GM12891 (cell line): ENCODE results near the gene SAMD4B.
"Not testable (repeated sequence)": the region's sequence is repeated elsewhere in the genome, so short reads cannot be mapped to it uniquely, and the experiment has no call there.

Source experiments
- DNase-seq: peaks from one replicate; pipeline ENCODE4 v3.0.0; 2011; ENCODE audit warnings: low spot score; ENCODE audit not compliant: insufficient read length
- FAIRE-seq: peaks from 2 replicates; lab custom pipeline; 2011; peaks lifted over from hg19 to GRCh38; lab: Jason Lieb, UNC
- PAX5 ChIP-seq: IDR thresholded peaks from 2 replicates; pipeline ENCODE4 v1.6.1; 2011; ENCODE audit warnings: low read length, moderate library complexity, mild to moderate bottlenecking; ENCODE audit not compliant: insufficient read depth, severe bottlenecking
- POLR2A ChIP-seq: IDR thresholded peaks from 2 replicates; pipeline ENCODE4 v1.6.1; 2011; ENCODE audit warnings: low read depth, low read length, control low read depth
- POLR2AphosphoS5 ChIP-seq: IDR thresholded peaks from 2 replicates; pipeline ENCODE4 v1.6.1; 2011; ENCODE audit warnings: low read depth, low read length, control low read depth
- POU2F2 ChIP-seq: IDR thresholded peaks from 2 replicates; pipeline ENCODE4 v1.6.1; 2011; ENCODE audit warnings: low read depth, mild to moderate bottlenecking, control low read depth, low read length, moderate library complexity
- SPI1 ChIP-seq: IDR thresholded peaks from 2 replicates; pipeline ENCODE4 v1.6.1; 2011; ENCODE audit warnings: low read depth, low read length, control low read depth
- TAF1 ChIP-seq: IDR thresholded peaks from 2 replicates; pipeline ENCODE4 v1.6.1; 2011; ENCODE audit warnings: low read depth, low read length, control low read depth

SAMD4B gene

DNA sequence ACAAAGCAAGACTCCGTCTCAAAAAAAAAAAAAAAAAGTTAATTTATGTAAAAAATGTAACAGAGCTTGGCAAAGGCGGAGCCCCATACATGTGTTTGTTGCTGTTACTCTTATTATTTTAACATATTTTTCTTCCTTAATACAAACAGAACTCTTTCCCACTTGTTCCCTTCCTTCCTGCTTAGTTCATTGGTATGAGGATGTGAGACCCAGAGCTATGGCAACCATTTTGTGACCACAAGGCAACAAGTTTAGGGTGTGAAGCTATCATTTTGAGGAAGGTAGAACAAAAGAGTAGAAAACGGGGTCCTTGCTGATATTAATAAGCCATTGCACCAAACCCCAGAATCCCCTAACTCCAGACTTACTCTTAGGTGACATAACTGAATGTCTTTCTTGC, 40.7 kb upstream of the SAMD4B start:
- FAIRE-seq: no peak

DNA sequence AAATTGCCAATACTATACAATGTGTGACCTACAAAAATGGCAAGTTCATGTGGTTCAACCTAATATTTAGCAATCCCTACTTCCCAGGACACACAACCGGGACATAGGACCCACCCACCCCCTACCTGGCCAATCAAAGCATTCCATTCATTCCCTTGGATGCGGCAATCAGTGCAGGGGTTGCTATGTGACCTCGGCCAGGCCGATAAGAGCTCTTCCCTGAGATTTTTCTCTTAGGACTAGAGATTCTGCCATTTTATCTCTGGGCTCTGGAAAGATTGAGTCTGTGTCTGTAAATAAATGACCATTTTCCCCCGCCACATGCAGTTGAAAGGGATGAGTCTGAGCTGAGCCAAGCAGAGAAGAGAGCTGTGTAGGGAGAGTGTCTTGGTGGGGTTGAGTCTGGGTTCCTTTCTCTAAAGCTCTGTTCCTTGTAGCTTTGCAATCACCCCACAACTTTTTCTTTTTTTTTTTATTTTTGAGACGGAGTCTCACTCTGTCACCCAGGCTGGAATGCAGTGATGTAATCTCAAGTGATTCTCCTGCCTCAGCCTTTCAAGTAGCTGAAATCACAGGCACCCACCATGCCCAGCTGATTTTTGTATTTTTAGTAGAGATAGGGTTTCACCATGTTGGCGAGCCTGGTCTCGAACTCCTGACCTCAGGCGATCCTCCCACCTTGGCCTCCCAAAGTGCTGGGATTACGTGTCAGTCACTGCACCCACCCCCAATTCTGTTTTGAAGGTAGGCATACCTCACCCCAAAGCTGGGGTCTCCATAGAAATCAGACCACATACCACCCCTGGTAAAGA, 38.6 kb upstream of the SAMD4B start:
- no peak for DNase-seq
- no peak for FAIRE-seq
- TF ChIP-seq SPI1: no peak
- TF ChIP-seq POU2F2: no peak
- TF ChIP-seq POLR2AphosphoS5: no peak
- no peak for TF ChIP-seq POLR2A
- TF ChIP-seq TAF1: no peak
- no peak for TF ChIP-seq PAX5

More for the DNA sequence above, 40.7 kb upstream of the SAMD4B start:
- no peak for DNase-seq
- TF ChIP-seq TAF1: no peak
- TF ChIP-seq POU2F2: no peak
- no peak for TF ChIP-seq SPI1
- no peak for TF ChIP-seq POLR2AphosphoS5
- no peak for TF ChIP-seq PAX5
- no peak for TF ChIP-seq POLR2A

DNA sequence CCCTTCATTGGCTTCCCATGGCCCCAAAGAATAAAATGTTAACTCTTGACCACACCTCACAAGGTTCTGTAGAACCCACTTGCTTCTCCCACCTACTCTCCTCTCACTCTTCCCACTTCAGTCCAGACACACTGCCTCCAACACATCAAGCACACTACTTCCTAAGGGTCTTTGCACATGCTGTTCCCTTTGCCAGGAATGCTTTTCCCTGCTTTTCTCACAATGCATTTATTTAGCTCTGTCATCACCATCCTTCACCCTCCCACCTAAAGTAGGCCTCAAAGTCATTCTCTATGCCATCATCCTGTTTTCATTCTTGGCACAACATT, 38.1 kb upstream of the SAMD4B start:
- DNase-seq: no peak
- TF ChIP-seq POLR2A (no peak), POLR2AphosphoS5 (no peak), TAF1 (no peak), POU2F2 (no peak), SPI1 (no peak), PAX5 (no peak)
- no peak for FAIRE-seq

DNA sequence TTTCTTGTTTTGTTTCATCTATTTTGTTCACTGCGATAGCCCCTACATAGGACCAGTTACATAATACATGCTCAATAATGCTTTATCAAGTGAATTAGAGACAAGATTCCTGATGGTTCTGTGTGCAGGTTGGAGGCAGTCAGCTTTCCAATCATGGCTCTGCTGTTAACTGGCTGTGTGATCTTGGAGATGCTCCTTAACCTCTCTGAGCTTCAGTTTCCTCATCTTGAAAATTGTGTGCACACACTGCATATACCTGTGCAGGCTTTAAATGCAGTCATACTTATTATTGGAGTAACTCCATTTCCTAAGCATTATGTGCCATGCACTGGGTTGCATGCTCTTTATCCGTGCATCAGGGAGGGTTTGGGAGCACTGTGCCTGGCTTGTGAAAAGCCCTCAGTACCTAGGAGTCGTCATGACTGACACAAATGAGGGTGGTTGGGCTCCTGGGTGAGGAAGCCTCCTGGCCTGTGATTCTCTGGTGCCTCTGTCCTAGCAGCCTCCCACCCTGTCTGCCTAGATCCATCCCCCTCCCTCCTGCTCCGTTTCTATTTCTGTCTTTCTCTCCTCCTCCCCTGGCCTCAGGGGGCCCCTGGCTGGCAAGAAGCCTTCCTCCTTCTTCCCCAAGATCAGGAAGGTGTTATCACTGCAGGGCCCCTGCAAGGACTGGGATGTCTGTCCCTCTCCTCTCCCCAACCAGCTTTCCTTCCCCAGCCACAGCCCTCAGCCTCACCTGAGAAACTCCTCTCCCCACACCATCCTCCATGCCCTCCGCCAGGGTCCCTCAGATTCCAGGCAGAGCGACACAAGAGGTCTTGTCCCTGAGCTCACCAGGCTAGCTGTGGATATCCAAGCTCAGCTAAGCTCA, 37.3 kb upstream of the SAMD4B start:
- FAIRE-seq: no peak
- DNase-seq: no peak
- TF ChIP-seq POU2F2 (no peak), POLR2AphosphoS5 (no peak), SPI1 (no peak), TAF1 (no peak), POLR2A (no peak), PAX5 (no peak)

DNA sequence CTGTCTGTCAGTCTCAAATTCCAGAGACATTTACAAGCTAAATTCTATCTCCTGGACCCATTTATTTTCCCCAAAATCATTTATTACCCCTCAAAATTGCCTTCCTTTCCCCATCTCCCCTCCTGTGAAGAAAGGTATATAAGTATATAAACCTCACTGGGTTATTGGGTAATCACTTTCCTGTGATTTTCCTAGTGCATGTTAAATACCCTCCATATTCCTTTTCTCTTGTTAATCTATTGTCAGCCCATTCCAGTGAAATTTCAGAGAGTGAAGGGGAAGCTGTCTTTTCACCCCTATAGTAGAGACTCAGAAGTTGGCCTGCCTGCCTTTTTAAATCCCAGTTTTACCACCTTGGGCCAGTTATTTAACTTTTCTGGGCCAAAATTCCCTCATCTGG, 36.1 kb upstream of the SAMD4B start:
- no peak for TF ChIP-seq PAX5
- TF ChIP-seq POU2F2: no peak
- TF ChIP-seq SPI1: no peak
- no peak for TF ChIP-seq POLR2A
- no peak for TF ChIP-seq TAF1
- no peak for TF ChIP-seq POLR2AphosphoS5
- DNase-seq (no peak), FAIRE-seq (no peak)

DNA sequence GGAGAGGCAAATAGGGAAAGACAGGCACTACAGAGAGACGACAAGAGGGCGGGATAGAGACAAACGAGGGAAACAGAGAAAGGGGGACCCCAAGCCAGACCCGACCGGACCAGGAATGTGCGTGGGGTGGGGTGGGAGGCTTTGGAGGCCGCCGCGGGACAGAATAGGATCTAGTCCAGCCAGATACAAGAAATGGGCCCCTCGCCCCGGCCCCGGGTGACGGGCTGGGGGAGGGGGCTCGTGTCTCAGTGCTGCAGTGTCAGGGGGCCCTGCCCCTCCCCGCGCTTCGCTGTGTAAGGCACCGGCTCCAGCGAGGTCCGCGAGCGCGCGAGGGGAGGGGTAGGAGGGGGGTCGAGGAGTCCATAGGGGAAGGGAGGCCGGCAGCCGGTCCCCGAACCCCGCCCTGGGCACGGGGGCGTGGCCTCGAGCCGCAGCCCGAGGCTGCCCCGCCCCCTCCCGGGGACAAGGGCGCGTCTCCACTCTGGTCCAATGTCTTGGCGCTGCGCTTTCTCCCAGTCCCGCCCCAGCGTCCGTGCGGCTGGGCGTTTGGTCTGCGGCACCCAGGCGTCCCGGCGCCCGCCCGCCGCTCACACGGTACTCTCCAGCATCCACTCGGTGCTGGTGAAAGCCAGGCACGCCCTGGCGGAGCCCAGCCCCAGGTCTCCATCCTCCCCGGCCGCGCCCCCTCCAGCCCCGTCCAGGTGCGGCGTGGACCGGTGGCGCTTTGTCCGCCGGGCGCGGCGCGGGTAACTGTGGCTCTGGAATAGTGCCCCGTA, 35.0 kb upstream of the SAMD4B start:
- no peak for FAIRE-seq
- TF ChIP-seq TAF1 (no peak), POU2F2 (no peak), SPI1 (no peak), PAX5 (no peak), POLR2A (no peak), POLR2AphosphoS5 (no peak)

DNA sequence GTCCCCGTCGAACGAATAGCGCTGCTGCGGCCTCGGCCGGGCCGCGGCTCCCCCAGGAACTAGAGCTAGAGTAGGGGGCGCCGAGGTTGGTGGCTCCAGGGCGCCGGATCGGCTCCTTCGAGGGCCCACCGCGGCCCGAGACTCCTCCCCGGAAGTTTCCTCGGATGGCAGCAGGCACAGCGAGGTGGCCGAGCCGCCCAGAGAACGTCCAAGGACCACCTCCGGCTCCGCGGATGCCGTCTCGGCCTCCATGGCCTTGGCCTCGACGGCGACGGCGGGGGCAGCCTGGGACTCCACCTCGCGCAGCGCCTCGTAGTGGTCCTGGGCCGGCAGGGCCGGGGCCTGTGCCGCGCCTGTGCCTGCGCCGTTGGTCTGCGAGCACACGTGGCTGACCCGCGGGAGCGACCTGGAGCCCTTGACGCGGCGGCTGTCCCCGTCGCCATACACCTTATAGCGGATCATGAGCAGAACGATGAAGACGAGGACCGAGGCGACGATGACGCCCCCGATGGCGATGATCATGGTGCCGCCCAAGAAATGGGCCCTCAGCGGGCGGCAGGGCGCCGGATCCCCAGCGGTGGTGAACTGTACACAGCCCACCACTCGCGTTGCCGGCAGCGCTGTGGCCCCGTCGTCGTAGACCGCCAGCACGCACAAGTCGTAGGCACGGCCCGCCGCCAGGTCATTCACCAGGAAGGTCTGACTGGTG, 34.2 kb upstream of the SAMD4B start:
- FAIRE-seq (no peak), DNase-seq (no peak)
- no peak for TF ChIP-seq POLR2AphosphoS5
- TF ChIP-seq POLR2A: no peak
- TF ChIP-seq SPI1: no peak
- no peak for TF ChIP-seq PAX5
- TF ChIP-seq TAF1: no peak
- no peak for TF ChIP-seq POU2F2

More for the DNA sequence above, 35.0 kb upstream of the SAMD4B start:
- DNase-seq: no peak

DNA sequence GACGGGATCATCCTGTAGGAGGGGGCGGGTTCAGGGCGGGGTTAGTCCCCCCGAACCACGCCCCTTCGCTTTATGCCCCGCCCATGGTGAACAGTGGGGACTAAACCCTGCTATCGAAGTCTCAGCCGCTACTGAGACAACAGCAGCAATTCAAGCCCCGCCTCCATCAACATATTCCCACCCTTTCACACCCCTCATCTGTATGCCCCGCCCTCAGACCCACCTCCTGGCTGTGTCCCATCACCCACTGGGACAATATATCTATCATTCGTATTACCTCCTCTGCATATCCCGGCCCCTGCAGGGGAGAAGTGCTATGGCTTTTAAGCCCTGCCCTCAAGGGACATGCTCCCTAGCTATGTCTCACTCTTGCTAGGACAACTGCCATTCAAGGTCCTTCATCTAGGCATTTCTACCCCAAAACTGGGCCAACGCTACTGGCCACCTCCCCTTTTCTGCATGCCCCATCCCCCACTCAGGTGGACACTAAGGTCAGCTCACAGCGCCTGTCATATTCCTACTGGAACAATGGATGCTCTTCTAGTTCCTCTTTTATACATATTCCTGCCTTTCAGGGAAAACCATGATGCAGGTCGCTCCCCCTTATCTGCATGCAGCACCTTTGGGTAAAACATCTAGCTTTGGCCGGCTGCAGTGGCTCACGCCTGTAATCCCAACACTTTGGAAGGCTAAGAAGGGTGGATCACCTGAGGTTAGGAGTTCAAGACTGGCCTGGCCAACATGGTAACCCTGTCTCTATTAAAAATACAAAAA, 33.5 kb upstream of the SAMD4B start:
- TF ChIP-seq POLR2A: no peak
- TF ChIP-seq POU2F2: no peak
- TF ChIP-seq PAX5: no peak
- no peak for TF ChIP-seq SPI1
- no peak for TF ChIP-seq TAF1
- DNase-seq (no peak), FAIRE-seq (no peak)

DNA sequence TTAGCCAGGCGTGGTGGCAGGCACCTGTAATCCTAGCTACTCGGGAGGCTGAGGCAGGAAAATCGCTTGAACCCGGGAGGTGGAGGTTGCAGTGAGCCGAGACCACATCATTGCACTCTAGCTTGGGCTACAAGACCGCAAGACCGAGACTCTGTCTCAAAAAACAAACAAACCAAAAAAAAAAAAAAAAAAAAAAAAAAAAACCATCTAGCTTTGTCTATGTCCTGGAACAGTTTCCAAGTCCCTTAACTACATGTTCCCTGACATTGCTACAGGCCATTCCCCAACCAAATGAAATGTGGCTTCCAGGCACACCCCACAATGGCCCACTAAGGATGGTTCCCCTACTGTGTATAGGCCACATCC, 32.9 kb upstream of the SAMD4B start:
- not testable (repeated sequence) for FAIRE-seq, DNase-seq
